ENCODE data around the gene FNDC3B.

FNDC3B gene

DNA sequence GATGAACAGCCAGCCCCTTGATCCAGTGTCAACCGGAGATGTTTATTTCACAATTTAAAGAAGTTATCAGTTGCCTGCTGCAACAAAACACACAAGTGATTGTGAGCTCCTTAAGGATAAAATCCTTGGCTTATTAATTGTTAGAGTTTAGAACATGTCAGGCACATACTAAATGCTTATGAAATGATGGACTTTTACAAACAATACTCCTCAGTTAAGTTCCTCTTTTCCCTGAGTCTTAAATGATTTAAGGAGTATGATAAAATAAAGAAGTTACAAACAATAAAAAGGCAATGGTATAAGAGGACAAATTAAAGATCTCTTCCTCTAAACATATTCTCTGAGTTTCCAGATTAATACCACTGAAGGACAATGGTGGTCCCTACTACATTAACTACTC is 403.2 kb downstream of the FNDC3B start:
- Mint-ChIP-seq H3K36me3 (ENCODE audit: insufficient read depth) (no peaks in the 10 kb centered on the region), H3K27me3 (peaks cover 81 to 82% of the 10 kb centered on the region in 2 donors), H3K27ac (no peak overlapping the region), H3K4me1 (ENCODE audit: low read depth in 2 of 2) (peaks cover 6 to 10% of the 10 kb centered on the region in 2 donors), H3K4me3 (no peak overlapping the region), H3K9me3 (peaks cover 0 to under 1% of the 10 kb centered on the region in 2 donors)
- no peak for DNase-seq
- ATAC-seq (replicated peaks) = no peak

DNA sequence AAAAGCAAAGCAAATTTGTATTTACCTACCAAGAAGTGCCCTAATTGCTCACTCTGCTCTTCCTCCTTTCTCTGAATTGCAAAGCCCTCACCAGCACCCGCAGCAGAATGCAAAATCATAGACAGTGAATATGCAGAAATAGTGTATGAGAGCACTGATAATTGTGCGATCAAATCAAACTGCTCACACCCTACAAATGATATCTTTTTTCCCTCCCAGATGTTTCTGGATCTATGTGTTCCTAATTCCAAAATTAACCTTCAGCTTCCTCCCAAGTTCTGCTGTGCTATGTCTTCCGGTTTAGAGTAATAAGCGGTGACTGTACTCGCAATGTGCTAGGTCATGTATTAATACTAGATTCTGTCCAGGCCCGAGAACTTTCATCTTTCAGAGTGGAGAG is 405.4 kb downstream of the FNDC3B start:
- Mint-ChIP-seq H3K36me3 (ENCODE audit: insufficient read depth) (peaks cover 2% of the 10 kb centered on the region), H3K27me3 (peaks cover 82% of the 10 kb centered on the region in 2 donors), H3K4me3 (no peak overlapping the region), H3K9me3 (peaks cover 0 to 6% of the 10 kb centered on the region in 2 donors), H3K27ac (no peak overlapping the region), H3K4me1 (ENCODE audit: low read depth in 2 of 2) (peaks cover 25 to 29% of the 10 kb centered on the region in 2 donors)
- no peak for DNase-seq
- ATAC-seq (replicated peaks) = no peak

GRCh38 chr3:172446198-172446597 is 406.8 kb downstream of the FNDC3B start:
- H3K9me3 Mint-ChIP-seq = peaks cover 0 to 6% of the 10 kb centered on the region in 2 donors

DNA sequence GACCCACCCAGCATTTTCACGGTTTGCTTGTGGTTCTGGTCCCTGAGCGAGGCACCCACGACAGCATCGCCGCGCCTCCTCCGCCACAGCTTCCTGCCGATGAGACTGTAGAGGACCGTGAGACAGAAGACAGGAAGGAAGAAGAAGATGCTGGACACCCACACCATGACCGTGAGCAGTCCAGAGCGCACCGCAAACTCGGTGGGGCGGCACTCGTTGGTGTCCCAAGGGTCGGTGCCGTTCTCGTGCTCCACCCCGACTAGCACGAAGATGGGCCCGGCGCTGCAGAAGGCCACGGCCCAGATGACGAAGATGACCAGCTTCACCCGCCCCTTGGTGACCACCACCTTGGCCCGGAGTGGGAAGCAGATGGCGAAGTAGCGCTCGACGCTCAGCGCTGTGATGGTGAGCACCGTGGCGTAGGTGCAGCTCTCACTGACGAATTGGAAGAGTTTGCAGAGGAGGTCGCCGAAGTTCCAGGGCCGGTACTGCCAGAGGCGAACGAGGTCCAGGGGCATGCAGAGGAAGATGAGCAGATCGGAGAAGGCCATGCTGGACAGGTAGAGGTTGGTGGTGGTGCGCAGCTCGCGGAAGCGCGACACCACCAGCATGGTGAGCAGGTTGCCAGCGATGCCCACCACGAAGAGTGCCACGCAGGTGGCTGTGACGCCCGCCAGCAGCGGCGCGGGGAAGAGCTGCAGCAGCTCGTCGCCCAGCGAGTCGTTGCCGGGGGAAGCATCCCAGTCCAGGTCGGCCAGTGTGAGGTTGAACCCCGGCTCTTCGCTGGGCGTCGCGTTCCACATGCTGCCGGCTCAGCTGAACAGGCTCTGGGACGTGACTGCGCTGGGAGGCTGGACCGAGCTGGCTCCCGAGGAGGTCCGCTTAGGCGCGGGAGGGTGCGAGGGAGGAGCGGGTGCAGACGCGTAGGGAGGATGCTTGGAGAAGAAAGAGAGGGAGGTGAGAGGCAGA is 408.5 kb downstream of the FNDC3B start, which contains the start of gene GHSR:
TSS of gene GHSR (minus strand) at position 846 of the 969 bp plus-strand sequence. CDS start at position 803, 43 bp downstream.
- Mint-ChIP-seq H3K4me1 (ENCODE audit: low read depth in 2 of 2) (peaks cover 31% of the 10 kb centered on the region in 2 donors), H3K4me3 (peak within 1 kb of the TSS; percentile 62 to 73), H3K27me3 (peaks cover 65 to 80% of the 10 kb centered on the region in 2 donors), H3K36me3 (ENCODE audit: insufficient read depth) (peaks cover 2% of the 10 kb centered on the region), H3K9me3 (peaks cover 0 to 6% of the 10 kb centered on the region in 2 donors), H3K27ac (no peak within 1 kb of the TSS)
- ATAC-seq (replicated peaks) = peak; percentile 74
- DNase-seq = peak in 2 of 3 experiments; percentile 8 to 27

More at GRCh38 chr3:172446198-172446597, 406.8 kb downstream of the FNDC3B start:
- peaks cover 2% of the 10 kb centered on the region for H3K36me3 Mint-ChIP-seq (ENCODE audit: insufficient read depth)
- H3K27ac Mint-ChIP-seq = no peak overlapping the region
- peaks cover 31% of the 10 kb centered on the region in 2 donors for H3K4me1 Mint-ChIP-seq (ENCODE audit: low read depth in 2 of 2)
- no peak overlapping the region for H3K4me3 Mint-ChIP-seq
- ATAC-seq (replicated peaks) (no peak), DNase-seq (no peak)
- H3K27me3 Mint-ChIP-seq = peaks cover 77 to 80% of the 10 kb centered on the region in 2 donors

- H3K36me3 Mint-ChIP-seq (ENCODE audit: insufficient read depth) = peaks cover 2% of the 10 kb centered on the region
- peaks cover 65 to 81% of the 10 kb centered on the region in 2 donors for H3K27me3 Mint-ChIP-seq
- DNase-seq (no peak), ATAC-seq (replicated peaks) (no peak)
- no peak overlapping the region for H3K27ac Mint-ChIP-seq
- peak overlapping the region; percentile 62 to 73 for H3K4me3 Mint-ChIP-seq
- peaks cover 0 to 6% of the 10 kb centered on the region in 2 donors for H3K9me3 Mint-ChIP-seq
- peaks cover 31% of the 10 kb centered on the region in 2 donors for H3K4me1 Mint-ChIP-seq (ENCODE audit: low read depth in 2 of 2)
Measured at GRCh38 chr3:172448661-172449465, 409.5 kb downstream of the FNDC3B start.

- peaks cover 2% of the 10 kb centered on the region for H3K36me3 Mint-ChIP-seq (ENCODE audit: insufficient read depth)
- peaks cover 0 to 6% of the 10 kb centered on the region in 2 donors for H3K9me3 Mint-ChIP-seq
- H3K4me3 Mint-ChIP-seq = peak overlapping the region in 1 of 2 donors; percentile 73
- ATAC-seq (replicated peaks) (peak; percentile 23), DNase-seq (no peak)
- H3K27me3 Mint-ChIP-seq = peaks cover 68 to 84% of the 10 kb centered on the region in 2 donors
- peaks cover 31% of the 10 kb centered on the region in 2 donors for H3K4me1 Mint-ChIP-seq (ENCODE audit: low read depth in 2 of 2)
- no peak overlapping the region for H3K27ac Mint-ChIP-seq
Measured at GRCh38 chr3:172449466-172450149, 410.2 kb downstream of the FNDC3B start.
